Esophagus squamous epithelium (tissue), 4 donors: ENCODE data around the gene ANKRD16.

Experiments
- CTCF ChIP-seq, 6 experiments: fragments of 450-650 bp in 4 of 6; fragments of 200-600 bp in 2 of 6; sonication (generic) in 2 of 6; IDR thresholded peaks; one replicate each; pipeline ENCODE4 v1.5.1; 2016 to 2019; ENCODE audit warnings: antibody characterized with exemption in 6 of 6, mild to moderate bottlenecking in 4 of 6, moderate library complexity in 4 of 6
- POLR2A ChIP-seq, 4 donors: fragments of 450-650 bp; IDR thresholded peaks; one replicate each; pipeline ENCODE4 v1.6.1; 2017; ENCODE audit warnings: antibody characterized with exemption in 4 of 4, mild to moderate bottlenecking in 4 of 4, moderate library complexity in 3 of 4

GRCh38 chr10:5905854-5906507 lies 16.3 kb upstream of the ANKRD16 start:
- no peak for TF ChIP-seq CTCF (IDR thresholded peaks at IDR 0.05)
- no peak for TF ChIP-seq POLR2A (IDR thresholded peaks at IDR 0.05)
